Neural cell (in vitro differentiated cells): ENCODE data around the gene ANTXR2.

ENCODE experiments used
- EP300 ChIP-seq: fragments of 450-650 bp; conservative IDR thresholded peaks from 2 replicates; pipeline ENCODE4 v1.6.1; 2014; ENCODE audit warnings: antibody characterized with exemption, mild to moderate bottlenecking, moderate library complexity; ENCODE audit not compliant: poor library complexity, severe bottlenecking
- EZH2 ChIP-seq: fragments of 200-600, 300-800 bp; shearing (Covaris generic), sonication (generic); IDR thresholded peaks from 2 replicates; pipeline ENCODE4 v1.6.1; 2014; ENCODE audit warnings: antibody characterized with exemption, low read length, borderline replicate concordance, mild to moderate bottlenecking; ENCODE audit not compliant: insufficient read depth, poor library complexity, severe bottlenecking
- MXI1 ChIP-seq: fragments of 450-650 bp; conservative IDR thresholded peaks from 2 replicates; pipeline ENCODE4 v1.6.1; 2014; ENCODE audit warnings: antibody characterized with exemption, mild to moderate bottlenecking; ENCODE audit not compliant: poor library complexity, severe bottlenecking
- POLR2AphosphoS5 ChIP-seq: IDR thresholded peaks from 2 replicates; pipeline ENCODE4 v1.6.1; 2012
- RAD21 ChIP-seq: fragments of 450-650 bp; conservative IDR thresholded peaks from 2 replicates; pipeline ENCODE4 v1.6.1; 2014; ENCODE audit warnings: antibody characterized with exemption, mild to moderate bottlenecking, moderate library complexity
- SMC3 ChIP-seq: fragments of 450-650 bp; conservative IDR thresholded peaks from 2 replicates; pipeline ENCODE4 v1.6.1; 2014; ENCODE audit warnings: antibody characterized with exemption, mild to moderate bottlenecking, moderate library complexity; ENCODE audit not compliant: poor library complexity
- TAF1 ChIP-seq: IDR thresholded peaks from 2 replicates; pipeline ENCODE4 v1.6.1; 2012; ENCODE audit warnings: low read depth
- TF ChIP-seq, protein P1 (sequence below): fragments of 450-650 bp; IDR thresholded peaks from 2 replicates; pipeline ENCODE4 v1.5.1; 2014; ENCODE audit warnings: antibody characterized with exemption, mild to moderate bottlenecking, moderate library complexity; ENCODE audit not compliant: poor library complexity, severe bottlenecking
- TF ChIP-seq, protein P2 (sequence below): IDR thresholded peaks from 2 replicates; pipeline ENCODE4 v1.6.1; 2012; ENCODE audit warnings: borderline replicate concordance

DNA sequence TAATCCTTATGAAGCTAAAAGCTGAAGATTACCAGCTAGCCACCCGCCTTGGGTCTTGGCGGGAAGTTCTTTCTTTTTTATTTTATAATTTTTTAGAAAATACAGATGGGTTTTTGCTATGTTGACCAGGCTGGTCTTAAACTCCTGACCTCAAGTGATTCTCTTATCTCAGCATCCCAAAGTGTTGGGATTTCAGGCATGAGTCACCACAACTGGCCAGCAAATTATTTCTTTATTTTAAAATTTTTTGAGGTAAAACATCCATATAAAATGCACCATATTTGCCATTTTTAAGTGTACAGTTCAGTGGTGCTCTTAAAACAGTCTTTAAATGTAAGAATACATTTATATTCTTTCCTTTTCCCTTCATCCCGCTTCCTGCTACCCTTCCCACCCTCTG lies 40.6 kb upstream of the ANTXR2 start:
- TF ChIP-seq, protein P1, sequence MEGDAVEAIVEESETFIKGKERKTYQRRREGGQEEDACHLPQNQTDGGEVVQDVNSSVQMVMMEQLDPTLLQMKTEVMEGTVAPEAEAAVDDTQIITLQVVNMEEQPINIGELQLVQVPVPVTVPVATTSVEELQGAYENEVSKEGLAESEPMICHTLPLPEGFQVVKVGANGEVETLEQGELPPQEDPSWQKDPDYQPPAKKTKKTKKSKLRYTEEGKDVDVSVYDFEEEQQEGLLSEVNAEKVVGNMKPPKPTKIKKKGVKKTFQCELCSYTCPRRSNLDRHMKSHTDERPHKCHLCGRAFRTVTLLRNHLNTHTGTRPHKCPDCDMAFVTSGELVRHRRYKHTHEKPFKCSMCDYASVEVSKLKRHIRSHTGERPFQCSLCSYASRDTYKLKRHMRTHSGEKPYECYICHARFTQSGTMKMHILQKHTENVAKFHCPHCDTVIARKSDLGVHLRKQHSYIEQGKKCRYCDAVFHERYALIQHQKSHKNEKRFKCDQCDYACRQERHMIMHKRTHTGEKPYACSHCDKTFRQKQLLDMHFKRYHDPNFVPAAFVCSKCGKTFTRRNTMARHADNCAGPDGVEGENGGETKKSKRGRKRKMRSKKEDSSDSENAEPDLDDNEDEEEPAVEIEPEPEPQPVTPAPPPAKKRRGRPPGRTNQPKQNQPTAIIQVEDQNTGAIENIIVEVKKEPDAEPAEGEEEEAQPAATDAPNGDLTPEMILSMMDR: no peak
- TF ChIP-seq, protein P2, sequence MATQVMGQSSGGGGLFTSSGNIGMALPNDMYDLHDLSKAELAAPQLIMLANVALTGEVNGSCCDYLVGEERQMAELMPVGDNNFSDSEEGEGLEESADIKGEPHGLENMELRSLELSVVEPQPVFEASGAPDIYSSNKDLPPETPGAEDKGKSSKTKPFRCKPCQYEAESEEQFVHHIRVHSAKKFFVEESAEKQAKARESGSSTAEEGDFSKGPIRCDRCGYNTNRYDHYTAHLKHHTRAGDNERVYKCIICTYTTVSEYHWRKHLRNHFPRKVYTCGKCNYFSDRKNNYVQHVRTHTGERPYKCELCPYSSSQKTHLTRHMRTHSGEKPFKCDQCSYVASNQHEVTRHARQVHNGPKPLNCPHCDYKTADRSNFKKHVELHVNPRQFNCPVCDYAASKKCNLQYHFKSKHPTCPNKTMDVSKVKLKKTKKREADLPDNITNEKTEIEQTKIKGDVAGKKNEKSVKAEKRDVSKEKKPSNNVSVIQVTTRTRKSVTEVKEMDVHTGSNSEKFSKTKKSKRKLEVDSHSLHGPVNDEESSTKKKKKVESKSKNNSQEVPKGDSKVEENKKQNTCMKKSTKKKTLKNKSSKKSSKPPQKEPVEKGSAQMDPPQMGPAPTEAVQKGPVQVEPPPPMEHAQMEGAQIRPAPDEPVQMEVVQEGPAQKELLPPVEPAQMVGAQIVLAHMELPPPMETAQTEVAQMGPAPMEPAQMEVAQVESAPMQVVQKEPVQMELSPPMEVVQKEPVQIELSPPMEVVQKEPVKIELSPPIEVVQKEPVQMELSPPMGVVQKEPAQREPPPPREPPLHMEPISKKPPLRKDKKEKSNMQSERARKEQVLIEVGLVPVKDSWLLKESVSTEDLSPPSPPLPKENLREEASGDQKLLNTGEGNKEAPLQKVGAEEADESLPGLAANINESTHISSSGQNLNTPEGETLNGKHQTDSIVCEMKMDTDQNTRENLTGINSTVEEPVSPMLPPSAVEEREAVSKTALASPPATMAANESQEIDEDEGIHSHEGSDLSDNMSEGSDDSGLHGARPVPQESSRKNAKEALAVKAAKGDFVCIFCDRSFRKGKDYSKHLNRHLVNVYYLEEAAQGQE: no peak
- no peak for TF ChIP-seq SMC3
- TF ChIP-seq EZH2: no peak
- TF ChIP-seq TAF1: no peak
- no peak for TF ChIP-seq POLR2AphosphoS5
- no peak for TF ChIP-seq EP300
- TF ChIP-seq RAD21: no peak
- TF ChIP-seq MXI1: no peak
